ENCODE data around the gene TPRN. TPM values are rescaled to one million over a fixed set of nuclear protein-coding genes. Genes with fewer than 3 reads are reported as not detected.
A peak's percentile ranks its signal among the peaks of the same experiment; 100 is the strongest.

The TPRN gene
- total RNA-seq, 1 donor from 2014 or later, result 18.0 TPM

DNA sequence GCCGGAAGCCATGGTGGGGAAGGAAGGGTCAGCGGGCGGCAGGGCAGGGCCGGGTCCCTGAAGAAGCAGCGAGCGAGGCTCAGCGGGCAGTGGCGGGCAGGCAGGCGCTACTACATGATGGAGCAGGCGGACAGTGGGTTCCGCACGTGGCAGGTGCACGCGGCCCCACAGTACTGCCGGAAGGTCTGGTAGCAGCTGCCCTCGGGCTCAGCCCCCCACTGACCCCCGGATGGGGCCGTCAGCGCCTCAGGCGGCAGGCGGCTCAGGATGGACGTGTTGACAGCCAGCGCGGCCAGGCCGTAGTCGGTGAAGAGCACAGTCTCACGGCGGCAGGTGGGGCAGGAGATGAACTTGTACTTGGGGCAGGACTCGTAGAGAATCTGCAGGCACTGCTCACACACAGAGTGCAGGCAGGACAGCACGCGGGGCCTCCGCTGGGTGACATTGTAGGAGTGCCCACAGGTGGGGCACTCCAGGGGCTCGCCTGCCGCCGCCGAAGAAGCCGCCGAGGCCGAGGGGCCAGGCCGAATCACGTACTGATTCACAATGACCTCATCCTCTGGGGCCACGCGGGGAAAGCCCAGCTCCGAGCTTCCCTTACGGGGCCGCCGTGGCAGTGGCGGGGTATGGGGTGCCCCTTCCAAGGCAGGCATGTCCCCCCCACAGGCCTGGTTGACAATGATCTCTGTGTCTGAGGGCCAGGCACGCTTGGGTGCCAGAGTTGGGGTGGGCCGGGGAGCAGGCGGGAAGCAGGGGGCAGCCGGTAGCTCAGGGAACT, 20.0 kb upstream of the TPRN start:
- intact Hi-C loops (cut with micrococcal nuclease), result no loop called here
- H3K4me1 ChIP-seq, result peaks cover 60% of the 10 kb centered on the region
- TF ChIP-seq, protein P1, sequence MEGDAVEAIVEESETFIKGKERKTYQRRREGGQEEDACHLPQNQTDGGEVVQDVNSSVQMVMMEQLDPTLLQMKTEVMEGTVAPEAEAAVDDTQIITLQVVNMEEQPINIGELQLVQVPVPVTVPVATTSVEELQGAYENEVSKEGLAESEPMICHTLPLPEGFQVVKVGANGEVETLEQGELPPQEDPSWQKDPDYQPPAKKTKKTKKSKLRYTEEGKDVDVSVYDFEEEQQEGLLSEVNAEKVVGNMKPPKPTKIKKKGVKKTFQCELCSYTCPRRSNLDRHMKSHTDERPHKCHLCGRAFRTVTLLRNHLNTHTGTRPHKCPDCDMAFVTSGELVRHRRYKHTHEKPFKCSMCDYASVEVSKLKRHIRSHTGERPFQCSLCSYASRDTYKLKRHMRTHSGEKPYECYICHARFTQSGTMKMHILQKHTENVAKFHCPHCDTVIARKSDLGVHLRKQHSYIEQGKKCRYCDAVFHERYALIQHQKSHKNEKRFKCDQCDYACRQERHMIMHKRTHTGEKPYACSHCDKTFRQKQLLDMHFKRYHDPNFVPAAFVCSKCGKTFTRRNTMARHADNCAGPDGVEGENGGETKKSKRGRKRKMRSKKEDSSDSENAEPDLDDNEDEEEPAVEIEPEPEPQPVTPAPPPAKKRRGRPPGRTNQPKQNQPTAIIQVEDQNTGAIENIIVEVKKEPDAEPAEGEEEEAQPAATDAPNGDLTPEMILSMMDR (IDR thresholded peaks at IDR 0.05; ENCODE audit: borderline replicate concordance), result no peak

DNA sequence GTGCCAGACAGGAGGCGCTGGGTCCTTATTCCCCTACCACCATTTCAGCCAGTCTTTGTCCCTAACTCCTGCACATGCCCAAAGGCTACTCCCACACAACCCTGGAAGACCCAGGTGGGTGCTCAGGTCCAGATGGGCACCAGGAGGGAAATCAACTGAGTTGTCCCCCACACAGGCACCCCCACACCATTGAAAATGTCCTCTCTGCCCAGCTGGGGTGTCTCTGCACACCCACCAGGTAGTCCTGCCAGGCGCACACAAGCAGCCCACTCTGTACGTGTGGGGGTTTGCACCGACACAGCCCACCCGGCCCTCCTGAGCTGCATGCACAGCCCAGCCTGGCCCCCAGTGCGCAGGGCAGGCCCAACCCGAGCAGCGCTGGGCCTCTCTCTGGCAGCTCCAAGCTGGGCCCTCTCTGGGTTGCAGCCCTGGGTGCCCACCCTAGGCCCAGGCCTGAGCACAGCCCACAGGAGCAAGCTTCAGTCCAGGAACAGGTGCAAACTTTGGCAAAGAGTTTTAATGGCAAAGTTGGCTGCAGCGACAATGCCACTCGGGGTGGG, 19.3 kb upstream of the TPRN start:
- intact Hi-C loops (cut with micrococcal nuclease), result no loop called here
- DNase-seq, result no peak
- Histone ChIP-seq H3K4me3 (no peak overlapping the region), H3K27ac (replicated peaks) (peak overlapping the region; percentile 66), H3K9me3 (replicated peaks) (no peaks in the 10 kb centered on the region), H3K27me3 (ENCODE audit: low read depth) (no peaks in the 10 kb centered on the region), H3K4me1 (peaks cover 60% of the 10 kb centered on the region), H3K36me3 (peaks cover 9% of the 10 kb centered on the region)
- TF ChIP-seq, protein P1 (IDR thresholded peaks at IDR 0.05; ENCODE audit: borderline replicate concordance), result no peak

More for the DNA sequence above, 20.0 kb upstream of the TPRN start:
- H3K27ac ChIP-seq (replicated peaks), result peak overlapping the region; percentile 84
- H3K27me3 ChIP-seq (ENCODE audit: low read depth), result no peaks in the 10 kb centered on the region
- no peak overlapping the region for H3K4me3 ChIP-seq
- peaks cover 7% of the 10 kb centered on the region for H3K36me3 ChIP-seq
- no peaks in the 10 kb centered on the region for H3K9me3 ChIP-seq (replicated peaks)
- DNase-seq, result no peak

DNA sequence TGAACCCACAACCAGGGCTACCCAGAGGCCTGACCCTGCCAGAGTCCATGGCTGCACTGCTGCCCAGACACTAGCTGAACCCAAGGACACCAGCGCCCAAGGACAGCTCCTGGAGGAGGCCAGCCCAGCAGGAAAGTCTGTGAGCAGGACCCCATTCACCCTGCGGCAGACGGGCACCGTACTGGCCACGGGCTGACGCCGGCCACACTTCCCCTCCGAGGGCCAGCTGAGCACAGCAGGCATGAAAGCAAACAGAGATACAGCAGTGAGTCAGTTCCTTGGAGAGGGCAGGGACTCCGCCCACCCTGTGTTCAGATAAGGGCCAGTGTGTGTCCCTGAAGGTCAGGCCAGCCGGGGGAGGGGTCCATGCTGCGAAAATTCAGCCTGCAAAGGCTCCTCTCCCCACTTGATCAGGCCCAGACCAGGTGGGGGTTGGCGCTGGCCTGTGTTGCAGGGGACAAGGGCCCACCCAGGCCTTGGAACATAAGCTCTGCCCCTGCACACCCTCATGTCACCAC, 18.3 kb upstream of the TPRN start:
- DNase-seq, result no peak
- TF ChIP-seq, protein P1 (IDR thresholded peaks at IDR 0.05; ENCODE audit: borderline replicate concordance), result no peak
- no peaks in the 10 kb centered on the region for H3K9me3 ChIP-seq (replicated peaks)
- peak overlapping the region; percentile 59 for H3K4me3 ChIP-seq
- H3K4me1 ChIP-seq, result peaks cover 55% of the 10 kb centered on the region
- peak overlapping the region; percentile 66 for H3K27ac ChIP-seq (replicated peaks)
- intact Hi-C loops (cut with micrococcal nuclease), result no loop called here
- no peaks in the 10 kb centered on the region for H3K27me3 ChIP-seq (ENCODE audit: low read depth)
- H3K36me3 ChIP-seq, result peaks cover 15% of the 10 kb centered on the region

DNA sequence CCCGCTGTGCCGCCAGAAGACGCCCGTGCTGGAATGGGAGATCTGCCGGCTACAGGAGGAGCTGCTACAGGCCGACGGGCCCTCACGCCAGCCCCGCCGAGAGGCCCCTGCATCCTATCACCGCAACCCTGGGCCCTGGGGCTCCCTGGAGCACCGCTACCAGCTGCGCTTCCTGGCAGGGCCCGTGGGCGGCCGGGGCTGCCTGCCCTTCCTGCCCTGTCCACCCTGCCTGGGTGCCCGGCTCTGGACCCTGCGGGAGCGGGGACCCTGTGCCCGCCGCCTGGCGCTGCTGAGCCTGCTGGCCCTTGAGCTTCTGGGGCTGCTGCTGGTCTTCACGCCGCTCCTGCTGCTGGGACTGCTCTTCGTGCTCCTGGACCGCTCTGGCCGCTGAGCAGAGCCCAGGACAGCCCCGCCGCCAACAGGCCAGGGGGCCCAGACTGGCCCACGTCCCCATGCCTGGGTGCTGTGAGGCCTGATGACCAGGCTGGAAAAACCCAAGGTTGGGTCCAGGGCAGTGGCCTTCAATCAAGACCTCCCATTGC, 17.7 kb upstream of the TPRN start:
- peak overlapping the region; percentile 59 for H3K4me3 ChIP-seq
- peaks cover 52% of the 10 kb centered on the region for H3K4me1 ChIP-seq
- TF ChIP-seq, protein P1 (IDR thresholded peaks at IDR 0.05; ENCODE audit: borderline replicate concordance), result no peak
- no peaks in the 10 kb centered on the region for H3K9me3 ChIP-seq (replicated peaks)
- H3K36me3 ChIP-seq, result peaks cover 15% of the 10 kb centered on the region
- no peak for DNase-seq
- H3K27me3 ChIP-seq (ENCODE audit: low read depth), result no peaks in the 10 kb centered on the region
- intact Hi-C loops (cut with micrococcal nuclease), result no loop called here
- H3K27ac ChIP-seq (replicated peaks), result peak overlapping the region; percentile 66

DNA sequence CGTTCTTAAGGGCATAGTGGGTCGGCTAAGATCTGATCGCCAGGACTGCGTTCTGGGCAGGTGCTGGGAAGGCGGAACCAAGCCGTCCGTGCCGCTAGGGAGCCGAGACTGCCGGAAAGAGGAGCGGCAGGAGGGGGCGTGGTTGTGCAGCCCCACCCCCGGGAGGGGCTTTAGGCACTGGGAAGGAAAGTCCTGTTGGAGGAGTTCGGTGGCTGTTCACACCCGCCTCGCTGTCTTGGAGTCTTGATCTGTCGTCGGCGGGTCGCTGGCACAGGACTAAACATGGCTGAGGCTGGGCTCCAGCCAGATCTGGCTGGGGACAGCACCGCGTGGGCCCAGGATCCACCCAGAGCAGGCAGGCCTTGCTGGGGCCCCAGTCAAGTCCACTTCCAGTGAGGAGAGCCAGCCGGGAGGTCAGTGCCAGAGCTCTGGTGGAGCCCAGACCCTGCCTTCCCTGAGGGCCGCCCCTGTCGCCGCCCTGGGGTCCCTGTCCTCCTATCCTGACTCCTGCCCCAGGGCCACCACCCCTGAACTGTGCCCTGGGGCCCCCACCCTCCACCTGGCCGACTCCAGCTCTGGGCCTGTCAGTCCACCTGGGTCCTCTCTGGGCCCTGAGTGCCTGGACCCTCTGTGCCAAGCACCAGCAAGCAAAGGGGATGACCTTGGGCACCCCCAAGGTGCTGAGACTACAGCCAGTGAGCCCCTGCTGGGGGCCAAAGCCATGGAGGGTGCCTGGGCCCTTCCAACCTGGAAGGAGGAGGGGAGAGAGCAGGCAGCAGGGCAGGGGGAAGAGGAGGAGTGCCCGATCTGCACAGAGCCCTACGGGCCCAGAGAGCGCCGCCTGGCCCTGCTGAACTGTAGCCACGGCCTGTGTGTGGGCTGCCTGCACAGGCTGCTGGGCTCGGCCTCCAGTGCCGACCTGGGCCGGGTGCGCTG, 17.0 kb upstream of the TPRN start:
- peak; percentile 75 for DNase-seq

More for the DNA sequence above, 17.0 kb upstream of the TPRN start:
- intact Hi-C loops (cut with micrococcal nuclease), result no loop called here
- no peaks in the 10 kb centered on the region for H3K27me3 ChIP-seq (ENCODE audit: low read depth)
- peak overlapping the region; percentile 59 for H3K4me3 ChIP-seq
- peaks cover 45% of the 10 kb centered on the region for H3K4me1 ChIP-seq
- H3K9me3 ChIP-seq (replicated peaks), result no peaks in the 10 kb centered on the region
- TF ChIP-seq, protein P1 (IDR thresholded peaks at IDR 0.05; ENCODE audit: borderline replicate concordance), result no peak
- H3K36me3 ChIP-seq, result peaks cover 15% of the 10 kb centered on the region
- peak overlapping the region; percentile 66 for H3K27ac ChIP-seq (replicated peaks)
